HG02759 (cell line): ENCODE results near the gene SBSN.
"Not testable (repeated sequence)": the region's sequence is repeated elsewhere in the genome, so short reads cannot be mapped to it uniquely, and the experiment has no call there.

Source experiments
- ATAC-seq: cut with Tn5 transposase; IDR thresholded peaks from one replicate; pipeline ENCODE4 v1.9.1; 2021; ENCODE audit warnings: mild to moderate bottlenecking, moderate library complexity; ENCODE audit not compliant: unreplicated experiment

SBSN gene

GRCh38 chr19:35478794-35479677 is 49.1 kb downstream of the SBSN start:
- ATAC-seq, result no peak

- ATAC-seq, result no peak
Measured at GRCh38 chr19:35476149-35476548, 52.0 kb downstream of the SBSN start.

GRCh38 chr19:35474594-35474993 is 53.5 kb downstream of the SBSN start:
- not testable (repeated sequence) for ATAC-seq

- ATAC-seq, result no peak
Measured at GRCh38 chr19:35474104-35474503, 54.0 kb downstream of the SBSN start.
